Smooth muscle cell of the brain vasculature (primary cell): Measurements from ENCODE around the gene RAB1B.

Experiments
- DNase-seq: peaks from one replicate; pipeline ENCODE4 v3.0.0-alpha.2; 2012; ENCODE audit warnings: low read depth, low spot score

RAB1B gene

GRCh38 chr11:66322732-66323427 lies 54.4 kb downstream of the RAB1B start:
- no peak for DNase-seq

GRCh38 chr11:66323684-66324083 lies 55.2 kb downstream of the RAB1B start:
- DNase-seq = no peak

DNA sequence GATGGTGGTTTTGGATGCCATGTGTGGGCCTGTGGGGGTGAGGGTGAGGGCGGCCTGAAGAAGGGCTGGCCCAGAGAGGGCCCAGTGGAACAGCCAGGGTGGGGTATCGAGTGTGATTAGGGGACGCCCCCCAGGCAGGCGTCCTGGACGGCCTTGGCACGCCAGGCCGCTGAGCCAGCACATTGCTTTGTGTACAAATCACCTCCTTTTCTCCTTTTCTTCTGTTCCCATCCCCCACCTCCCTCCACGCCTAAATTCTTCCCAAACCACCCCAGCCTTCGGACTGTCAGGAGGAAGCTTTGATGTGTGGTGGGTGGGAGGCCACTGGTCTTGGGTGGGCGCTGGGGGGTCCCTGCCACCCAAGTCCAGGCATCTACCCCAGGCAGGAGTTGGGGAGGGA lies 56.2 kb downstream of the RAB1B start:
- no peak for DNase-seq

DNA sequence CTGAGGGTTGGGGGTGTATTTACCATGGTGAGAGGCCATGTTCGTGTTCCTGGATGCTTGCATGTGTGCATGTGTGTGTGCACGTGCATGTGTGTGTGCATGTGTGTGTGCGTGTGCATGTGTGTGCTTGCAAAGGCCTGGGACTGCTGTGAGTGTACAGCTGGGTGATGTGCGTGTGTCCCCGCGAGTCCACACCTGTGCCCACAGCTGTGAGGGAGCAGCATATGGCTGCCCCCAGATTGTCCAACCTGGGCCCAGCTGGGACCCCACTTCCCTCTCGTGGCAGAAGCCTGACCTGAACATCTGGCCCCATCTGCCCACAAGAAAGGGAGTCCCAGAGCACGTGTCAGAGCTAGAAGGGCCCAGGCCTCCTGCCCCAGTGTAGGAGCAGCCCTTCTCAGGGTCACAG lies 56.8 kb downstream of the RAB1B start:
- no peak for DNase-seq

DNA sequence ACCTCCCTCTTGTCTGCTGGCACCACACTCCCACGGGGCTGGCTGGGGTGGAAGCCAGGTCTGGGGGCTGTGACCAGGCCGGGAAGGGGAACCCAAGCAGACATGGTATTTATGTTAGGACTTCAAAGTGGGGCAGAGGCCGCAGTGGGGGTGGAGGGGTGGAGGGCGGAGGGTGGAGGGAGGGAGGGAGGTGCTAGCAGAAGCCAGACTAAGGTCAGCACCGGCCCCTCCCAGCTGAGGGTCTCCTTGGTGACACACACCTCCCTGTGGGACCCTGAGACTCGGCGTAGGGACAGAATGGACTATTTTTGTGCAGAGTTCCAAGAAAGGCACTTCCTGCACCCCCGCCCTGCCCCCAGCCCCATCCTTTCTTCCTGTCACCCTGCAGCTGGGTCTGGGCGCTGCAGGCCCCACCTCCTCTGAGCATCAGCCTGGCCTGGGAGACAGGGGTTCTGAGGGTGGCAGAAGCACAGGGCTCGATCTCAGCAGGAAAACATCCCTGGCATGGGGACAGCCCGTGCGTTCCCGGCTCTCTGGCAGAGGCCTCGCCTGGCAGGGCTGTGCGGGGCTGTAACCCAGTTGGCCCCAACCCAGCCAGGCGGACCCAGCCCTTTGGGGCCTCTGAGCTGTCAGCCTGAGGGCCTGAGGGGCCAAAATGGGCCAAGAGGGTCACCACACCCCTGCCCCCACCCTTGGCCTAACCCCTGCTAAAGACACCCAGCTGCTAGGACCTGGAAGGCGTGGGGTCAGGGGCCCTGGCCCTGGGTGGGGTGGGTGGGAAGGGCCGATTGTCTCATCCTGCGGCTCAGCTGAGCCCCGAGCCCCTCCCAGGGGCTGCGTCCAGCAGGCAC lies 58.0 kb downstream of the RAB1B start:
- no peak for DNase-seq
